ENCODE measurements around the gene PERCC1.
"Not testable (repeated sequence)": the region's sequence is repeated elsewhere in the genome, so short reads cannot be mapped to it uniquely, and the experiment has no call there.

The PERCC1 gene

GRCh38 chr16:1437606-1438005 is 6.7 kb downstream of the PERCC1 start:
- Mint-ChIP-seq H3K4me1 (no peaks in the 10 kb centered on the region), H3K9me3 (no peaks in the 10 kb centered on the region), H3K36me3 (no peaks in the 10 kb centered on the region), H3K4me3 (no peak overlapping the region), H3K27ac (no peak overlapping the region), H3K27me3 (no peaks in the 10 kb centered on the region)

- no peak overlapping the region for H3K27ac Mint-ChIP-seq
- no peak overlapping the region for H3K4me3 Mint-ChIP-seq
- no peaks in the 10 kb centered on the region for H3K4me1 Mint-ChIP-seq
- no peaks in the 10 kb centered on the region for H3K9me3 Mint-ChIP-seq
- no peaks in the 10 kb centered on the region for H3K36me3 Mint-ChIP-seq
- H3K27me3 Mint-ChIP-seq, result no peaks in the 10 kb centered on the region
These were observed 7.6 kb downstream of the PERCC1 start for GRCh38 chr16:1438229-1439057.

- Mint-ChIP-seq H3K27me3 (no peaks in the 10 kb centered on the region), H3K4me3 (no peak overlapping the region), H3K4me1 (no peaks in the 10 kb centered on the region), H3K9me3 (no peaks in the 10 kb centered on the region), H3K36me3 (no peaks in the 10 kb centered on the region), H3K27ac (no peak overlapping the region)
These were observed 8.3 kb downstream of the PERCC1 start for GRCh38 chr16:1439058-1439698.

DNA sequence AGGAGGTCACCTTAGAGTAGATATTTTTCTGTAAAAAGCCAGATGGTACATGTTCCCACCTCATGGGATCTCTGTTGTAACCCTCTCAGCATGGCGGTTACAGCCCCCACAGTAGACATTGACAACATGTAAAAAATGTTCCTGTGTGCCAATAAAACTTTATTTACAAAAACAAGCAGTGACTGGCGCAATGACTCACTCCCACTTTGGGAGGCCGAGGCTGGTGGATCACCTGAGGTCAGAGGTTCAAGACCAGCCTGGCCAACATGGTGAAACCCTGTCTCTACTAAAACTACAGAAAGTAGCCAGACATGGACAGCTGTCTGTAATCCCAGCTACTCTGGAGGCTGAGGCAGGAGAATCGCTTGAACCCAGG is 8.8 kb downstream of the PERCC1 start:
- H3K4me3 Mint-ChIP-seq, H3K36me3 Mint-ChIP-seq, H3K27ac Mint-ChIP-seq, H3K4me1 Mint-ChIP-seq, H3K27me3 Mint-ChIP-seq, H3K9me3 Mint-ChIP-seq: not testable (repeated sequence)

DNA sequence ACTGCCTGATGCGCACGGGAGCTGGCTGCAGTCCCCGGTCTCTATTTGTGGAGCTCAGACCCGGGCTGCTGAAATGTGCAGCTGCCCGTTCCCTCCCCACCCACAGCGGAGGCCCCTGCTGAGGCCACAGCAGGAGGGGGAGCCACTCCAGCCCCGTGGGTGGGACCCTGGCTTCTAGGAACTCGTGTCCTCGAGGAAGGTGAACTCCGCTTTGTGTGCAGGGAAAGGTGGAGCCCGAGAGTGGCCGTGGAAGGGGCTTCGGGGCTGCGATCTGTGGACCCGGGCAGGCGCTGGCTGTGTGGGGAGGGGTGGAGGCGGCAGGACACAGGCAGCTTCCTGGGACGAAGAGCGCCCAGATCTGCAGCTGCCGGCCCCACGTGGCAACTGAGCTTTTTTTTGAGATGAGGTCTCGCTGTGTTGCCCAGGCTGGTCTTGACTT is 10.5 kb downstream of the PERCC1 start:
- no peaks in the 10 kb centered on the region for H3K27me3 Mint-ChIP-seq
- H3K4me1 Mint-ChIP-seq, result no peaks in the 10 kb centered on the region
- no peaks in the 10 kb centered on the region for H3K9me3 Mint-ChIP-seq
- H3K36me3 Mint-ChIP-seq, result no peaks in the 10 kb centered on the region
- no peak overlapping the region for H3K27ac Mint-ChIP-seq
- no peak overlapping the region for H3K4me3 Mint-ChIP-seq

GRCh38 chr16:1442697-1443096 is 11.8 kb downstream of the PERCC1 start:
- Mint-ChIP-seq H3K4me1 (no peaks in the 10 kb centered on the region), H3K9me3 (no peaks in the 10 kb centered on the region), H3K27me3 (no peaks in the 10 kb centered on the region), H3K4me3 (no peak overlapping the region), H3K36me3 (no peaks in the 10 kb centered on the region), H3K27ac (no peak overlapping the region)

DNA sequence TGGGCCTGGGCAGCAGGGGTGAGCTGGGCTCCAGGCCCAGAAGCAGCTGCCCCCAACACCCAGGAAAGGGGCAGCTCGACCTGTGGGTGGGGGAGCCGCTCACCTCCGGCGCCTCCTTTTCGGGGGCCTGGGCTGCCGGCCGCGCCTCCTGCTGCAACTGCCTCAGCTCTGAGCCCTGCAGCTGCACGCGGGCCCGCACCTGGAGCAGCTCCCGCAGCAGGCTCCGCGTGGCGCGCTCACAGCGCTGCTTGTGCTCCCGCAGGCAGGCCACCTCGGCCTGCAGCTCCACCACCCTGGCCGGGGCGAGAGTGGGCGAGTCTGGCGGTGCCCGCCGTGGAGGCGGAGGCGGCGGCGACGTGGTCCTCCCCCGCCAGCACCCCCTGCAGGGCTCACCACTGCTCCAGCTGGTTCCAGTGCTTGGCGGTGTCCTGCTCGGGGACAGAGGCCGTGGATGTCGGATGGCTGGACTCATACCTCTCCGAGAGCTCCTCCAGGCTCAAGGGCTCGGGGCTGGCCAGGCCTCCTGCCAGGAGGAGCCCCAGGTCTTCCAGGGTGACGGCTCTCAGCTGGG is 12.6 kb downstream of the PERCC1 start:
- Mint-ChIP-seq H3K27ac (no peak overlapping the region), H3K27me3 (no peaks in the 10 kb centered on the region), H3K4me1 (no peaks in the 10 kb centered on the region), H3K4me3 (no peak overlapping the region), H3K36me3 (no peaks in the 10 kb centered on the region), H3K9me3 (no peaks in the 10 kb centered on the region)

DNA sequence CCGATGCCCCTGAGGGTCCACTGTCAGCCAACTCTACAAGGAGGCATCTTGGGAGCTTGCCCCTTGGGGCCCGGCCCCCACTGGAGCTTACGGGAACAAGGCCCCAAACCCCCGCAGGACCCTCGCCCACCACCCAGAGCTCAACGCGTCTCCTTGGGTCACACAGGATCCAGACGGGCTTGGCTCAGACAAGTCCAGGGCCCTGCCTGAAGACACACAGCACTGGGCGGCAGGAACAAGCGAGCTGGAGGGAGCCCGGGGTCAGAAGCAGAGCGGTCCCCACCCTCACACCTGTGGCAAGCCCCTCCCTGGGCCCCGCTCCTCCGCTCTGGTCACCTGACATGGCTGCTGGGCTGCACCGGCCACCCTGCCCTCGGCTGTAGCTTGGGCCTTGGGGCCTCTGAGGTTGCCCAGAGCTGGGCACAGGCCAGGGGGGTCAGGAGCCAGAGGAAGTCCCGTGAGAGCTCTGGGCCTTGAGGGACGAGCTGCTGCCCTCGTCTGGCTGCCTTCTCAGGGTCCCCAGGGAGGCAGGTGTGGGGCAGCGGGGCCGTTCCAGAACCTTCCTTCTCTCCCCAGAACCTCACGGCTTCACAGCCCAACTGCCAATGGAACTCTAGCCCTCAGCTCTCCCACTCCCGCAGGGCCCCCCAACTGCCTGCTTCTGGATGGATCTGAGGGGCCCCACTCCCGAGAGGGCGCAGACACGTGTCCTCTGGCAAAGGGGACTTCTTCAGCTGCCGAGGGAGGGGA is 13.3 kb downstream of the PERCC1 start, which contains the start of gene CCDC154:
Gene CCDC154, minus strand, starts transcription at position 577 of the 750 bp plus-strand sequence. Its CDS starts 234 bp downstream, at position 343.
- Mint-ChIP-seq H3K36me3 (no peaks in the 10 kb centered on the region), H3K27me3 (no peaks in the 10 kb centered on the region), H3K9me3 (no peaks in the 10 kb centered on the region), H3K4me1 (no peaks in the 10 kb centered on the region), H3K27ac (no peak within 1 kb of the TSS), H3K4me3 (no peak within 1 kb of the TSS)

DNA sequence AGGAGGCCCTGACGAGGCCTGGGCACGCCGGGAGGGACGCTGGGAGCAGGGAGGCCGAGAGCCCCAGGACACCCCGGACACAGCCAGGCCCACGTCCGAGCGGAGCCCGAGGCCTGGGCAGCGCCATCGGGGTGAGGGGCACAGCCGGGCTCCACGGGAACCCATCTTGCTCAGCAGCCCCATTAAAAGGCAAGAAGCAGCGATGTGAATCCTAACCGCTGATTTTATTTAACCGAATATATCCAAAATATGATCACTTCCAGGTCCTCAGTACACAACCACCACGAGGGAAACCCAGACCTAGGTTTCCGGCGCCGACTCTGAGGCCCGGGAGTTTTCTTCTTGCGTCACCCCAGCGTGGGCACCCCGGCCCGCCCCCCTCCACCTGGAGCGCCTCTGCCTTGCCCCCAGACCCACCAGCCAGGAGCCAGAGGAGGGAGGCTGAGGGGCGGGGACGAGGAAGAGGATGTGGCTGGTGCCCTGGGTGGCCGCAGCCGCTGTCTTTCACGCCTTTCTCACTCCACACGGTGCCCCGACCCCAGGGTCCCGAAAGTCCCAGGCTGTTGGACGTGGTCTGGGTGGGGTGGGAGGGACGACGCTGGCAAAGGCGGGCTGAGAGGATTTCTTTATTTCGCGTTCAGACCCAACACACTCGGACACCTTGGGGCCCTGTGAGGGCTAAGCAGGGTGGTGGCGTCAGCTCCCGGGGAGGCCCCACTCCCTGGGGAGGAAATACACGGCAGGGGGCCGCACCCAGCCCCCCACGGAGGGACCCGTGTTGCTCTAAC is 14.0 kb downstream of the PERCC1 start:
- no peak overlapping the region for H3K4me3 Mint-ChIP-seq
- no peaks in the 10 kb centered on the region for H3K4me1 Mint-ChIP-seq
- H3K27me3 Mint-ChIP-seq, result no peaks in the 10 kb centered on the region
- no peaks in the 10 kb centered on the region for H3K36me3 Mint-ChIP-seq
- no peaks in the 10 kb centered on the region for H3K9me3 Mint-ChIP-seq
- no peak overlapping the region for H3K27ac Mint-ChIP-seq

DNA sequence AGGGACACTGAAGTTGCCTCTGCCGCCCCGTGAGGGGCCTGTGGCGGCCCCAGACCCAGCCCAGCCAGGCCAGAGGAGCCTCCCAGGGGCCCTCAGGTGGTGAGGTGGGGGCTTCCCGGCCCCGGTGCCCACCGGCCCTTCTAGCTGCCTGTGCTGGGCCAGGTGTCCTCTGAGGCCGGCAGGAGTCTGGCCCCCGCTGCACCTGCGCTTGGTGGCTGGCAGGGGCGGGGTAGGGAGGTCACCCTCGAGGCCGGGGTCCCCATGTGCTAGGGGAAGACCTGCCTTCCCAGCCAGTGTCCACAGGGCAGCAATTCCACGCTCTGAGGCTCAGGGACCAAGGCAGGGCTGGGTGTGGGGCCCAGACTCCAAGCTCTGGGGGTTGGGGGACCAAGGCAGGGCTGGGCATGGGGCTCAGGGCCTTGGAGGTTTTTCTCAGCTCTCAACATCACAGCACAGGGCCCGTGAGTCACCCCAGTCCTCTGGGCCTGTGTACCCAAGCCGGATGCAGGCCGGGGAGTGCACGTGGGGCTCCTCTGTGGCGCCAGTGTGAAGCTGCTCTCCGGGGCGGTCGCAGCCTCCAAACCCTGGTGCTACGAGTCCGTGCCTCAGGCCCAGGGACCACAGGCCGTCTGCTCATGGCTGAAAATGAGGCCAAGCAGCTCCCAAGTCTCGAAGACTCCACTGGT is 14.8 kb downstream of the PERCC1 start:
- Mint-ChIP-seq H3K4me3 (no peak overlapping the region), H3K27me3 (no peaks in the 10 kb centered on the region), H3K4me1 (no peaks in the 10 kb centered on the region), H3K36me3 (no peaks in the 10 kb centered on the region), H3K9me3 (no peaks in the 10 kb centered on the region), H3K27ac (no peak overlapping the region)

GRCh38 chr16:1446296-1447080 is 15.6 kb downstream of the PERCC1 start:
- Mint-ChIP-seq H3K27ac (no peak overlapping the region), H3K27me3 (no peaks in the 10 kb centered on the region), H3K9me3 (no peaks in the 10 kb centered on the region), H3K4me3 (no peak overlapping the region), H3K4me1 (no peaks in the 10 kb centered on the region), H3K36me3 (no peaks in the 10 kb centered on the region)

DNA sequence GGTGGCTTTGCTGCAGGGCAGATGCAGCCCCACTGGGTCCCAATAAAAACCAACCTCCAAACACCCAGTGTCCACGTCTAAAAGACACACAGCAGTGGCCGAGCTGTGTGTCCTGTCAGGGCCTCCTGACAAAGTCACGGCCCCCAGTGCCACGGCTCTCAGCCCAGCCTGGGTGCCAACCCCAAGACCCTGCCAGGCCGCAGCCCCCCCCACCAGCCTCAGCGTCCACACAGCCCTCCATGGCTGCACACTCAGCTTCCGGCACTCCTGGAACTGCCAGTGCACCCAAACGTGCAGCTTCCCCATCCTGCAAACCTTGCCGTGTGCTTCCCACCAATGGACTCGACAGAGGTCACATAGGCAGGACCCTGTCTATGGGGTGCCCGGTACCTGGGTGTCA is 17.1 kb downstream of the PERCC1 start:
- no peaks in the 10 kb centered on the region for H3K4me1 Mint-ChIP-seq
- H3K27ac Mint-ChIP-seq, result no peak overlapping the region
- no peaks in the 10 kb centered on the region for H3K27me3 Mint-ChIP-seq
- H3K9me3 Mint-ChIP-seq, result no peaks in the 10 kb centered on the region
- H3K36me3 Mint-ChIP-seq, result no peaks in the 10 kb centered on the region
- no peak overlapping the region for H3K4me3 Mint-ChIP-seq

- H3K27me3 Mint-ChIP-seq, result no peaks in the 10 kb centered on the region
- H3K4me1 Mint-ChIP-seq, result no peaks in the 10 kb centered on the region
- H3K27ac Mint-ChIP-seq, result peak overlapping the region; percentile 59
- no peak overlapping the region for H3K4me3 Mint-ChIP-seq
- no peaks in the 10 kb centered on the region for H3K9me3 Mint-ChIP-seq
- no peaks in the 10 kb centered on the region for H3K36me3 Mint-ChIP-seq
These were observed 17.7 kb downstream of the PERCC1 start for GRCh38 chr16:1448536-1449116.

Measured in activated naive CD4-positive, alpha-beta T cell treated with anti-CD3 and anti-CD28 coated beads, Interleukin-2, amount 50 U/mL, for 24 hours (primary cell).